Right lobe of liver (tissue), 6 donors: Measurements from ENCODE around the gene C9. TPM values are rescaled to one million over a fixed set of nuclear protein-coding genes. Genes with fewer than 3 reads are reported as not detected.
A peak's percentile ranks its signal among the peaks of the same experiment; 100 is the strongest.

Experiments used
- ATAC-seq, 4 donors: fragments of 200-7000 bp; cut with Tn5 transposase; one replicate each; pipeline ENCODE4 v1.9.1; 2020; ENCODE audit warnings: mild to moderate bottlenecking in 4 of 4, moderate library complexity in 4 of 4
- DNase-seq, 3 donors: peaks; one replicate each; pipeline ENCODE4 v3.0.0-alpha.2; 2020
- H3K27ac ChIP-seq, 3 donors: fragments of 200-600 bp; one replicate each; pipeline ENCODE4 v1.8.0; 2022
- H3K27me3 ChIP-seq, 2 donors: fragments of 200-600 bp; one replicate each; pipeline ENCODE4 v1.8.0; 2022
- H3K36me3 ChIP-seq, 4 donors: fragments of 200-600 bp; sonication (generic) in 1 of 4; one replicate each; pipeline versions ENCODE4 v1.5.1 to v1.8.0; 2017 to 2022; ENCODE audit warnings: control low read depth in 1 of 4
- H3K4me1 ChIP-seq, 4 donors: fragments of 200-600 bp; sonication (generic) in 1 of 4; one replicate each; pipeline versions ENCODE4 v1.5.1 to v1.8.0; 2017 to 2022; ENCODE audit warnings: control low read depth in 1 of 4
- H3K4me3 ChIP-seq, 3 donors: fragments of 200-600 bp; one replicate each; pipeline ENCODE4 v1.8.0; 2022
- H3K9me3 ChIP-seq, 4 donors: fragments of 200-600 bp; sonication (generic) in 1 of 4; one replicate each; pipeline versions ENCODE4 v1.5.1 to v1.8.0; 2017 to 2022; ENCODE audit warnings: control low read depth in 1 of 4
- POLR2A ChIP-seq: fragments of 450-650 bp; IDR thresholded peaks from one replicate; pipeline ENCODE4 v1.6.1; 2017; ENCODE audit warnings: antibody characterized with exemption, mild to moderate bottlenecking
- WGBS: methylation state at CpG from one replicate; pipeline ENCODE4 v1.1.6; 2018; ENCODE audit warnings: low coverage, low lambda C conversion rate; ENCODE audit not compliant: insufficient coverage; ENCODE audit errors: missing lambda C conversion rate; 5-methylcytosine and 5-hydroxymethylcytosine counted together
- intact Hi-C, 2 donors: fragments of 100-400 bp; cut with DNase I; formaldehyde crosslinking; loops; one replicate each; pipeline versions ENCODE4 v1.11.2 to v1.14.1; 2022
- total RNA-seq, 6 experiments: library from RNA; depleted of rRNA in 2 of 6; stranded (reverse); fragments of >200 nt in 2 of 6; fragmentation: NEBNext Ultra II Directional in 3 of 6; extraction: Animal tissue kit (Norgen Biotek cat#: 25700) in 3 of 6; gene quantifications; one replicate each; pipeline versions ENCODE4 v1.1.0 to v1.2.4, GENCODE V29; 2016 to 2023
- TF ChIP-seq, protein P1 (sequence below), 4 donors: fragments of 200-600 bp in 3 of 4; fragments of 450-650 bp in 1 of 4; IDR thresholded peaks; one replicate each; pipeline versions ENCODE4 v1.5.1 to v1.8.0; 2016 to 2022; ENCODE audit warnings: antibody characterized with exemption in 4 of 4, mild to moderate bottlenecking in 2 of 4
- donor health status: DM: no; HTN: yes; CAD: no.
- donor health status: DM: no; HTN: no; CAD: no.
- donor health status: DM: no; HTN: no; CAD: no.
- donor health status: DM: no; HTN: yes; CAD: no.
- donor health status: DM: no; HTN: yes; CAD: no.

C9 gene
- total RNA-seq, 6 experiments from 2014 or later: 926 to 1,698 (median 1,449) TPM

GRCh38 chr5:39394946-39395345, 30.7 kb upstream of the C9 start:
- H3K4me1 ChIP-seq: no peaks in the 10 kb centered on the region
- no peak for TF ChIP-seq POLR2A
- TF ChIP-seq, protein P1, sequence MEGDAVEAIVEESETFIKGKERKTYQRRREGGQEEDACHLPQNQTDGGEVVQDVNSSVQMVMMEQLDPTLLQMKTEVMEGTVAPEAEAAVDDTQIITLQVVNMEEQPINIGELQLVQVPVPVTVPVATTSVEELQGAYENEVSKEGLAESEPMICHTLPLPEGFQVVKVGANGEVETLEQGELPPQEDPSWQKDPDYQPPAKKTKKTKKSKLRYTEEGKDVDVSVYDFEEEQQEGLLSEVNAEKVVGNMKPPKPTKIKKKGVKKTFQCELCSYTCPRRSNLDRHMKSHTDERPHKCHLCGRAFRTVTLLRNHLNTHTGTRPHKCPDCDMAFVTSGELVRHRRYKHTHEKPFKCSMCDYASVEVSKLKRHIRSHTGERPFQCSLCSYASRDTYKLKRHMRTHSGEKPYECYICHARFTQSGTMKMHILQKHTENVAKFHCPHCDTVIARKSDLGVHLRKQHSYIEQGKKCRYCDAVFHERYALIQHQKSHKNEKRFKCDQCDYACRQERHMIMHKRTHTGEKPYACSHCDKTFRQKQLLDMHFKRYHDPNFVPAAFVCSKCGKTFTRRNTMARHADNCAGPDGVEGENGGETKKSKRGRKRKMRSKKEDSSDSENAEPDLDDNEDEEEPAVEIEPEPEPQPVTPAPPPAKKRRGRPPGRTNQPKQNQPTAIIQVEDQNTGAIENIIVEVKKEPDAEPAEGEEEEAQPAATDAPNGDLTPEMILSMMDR (IDR thresholded peaks at IDR 0.05): no peak
- H3K4me3 ChIP-seq: no peak overlapping the region
- no peak overlapping the region for H3K27ac ChIP-seq
- DNase-seq (no peak), ATAC-seq (peak in 2 of 4 donors; percentile 59 to 63)
- intact Hi-C loops: no loop called here
- no peaks in the 10 kb centered on the region for H3K9me3 ChIP-seq
- no peaks in the 10 kb centered on the region for H3K27me3 ChIP-seq
- WGBS: 22% methylated on average over 3 of the region's 3 CpGs
- peaks cover 0 to 10% (median 2%) of the 10 kb centered on the region in 4 donors for H3K36me3 ChIP-seq

GRCh38 chr5:39390945-39391344, 26.6 kb upstream of the C9 start:
- H3K4me3 ChIP-seq: no peak overlapping the region
- H3K27me3 ChIP-seq: no peaks in the 10 kb centered on the region
- H3K4me1 ChIP-seq: no peaks in the 10 kb centered on the region
- H3K9me3 ChIP-seq: no peaks in the 10 kb centered on the region
- intact Hi-C loops: no loop called here
- ATAC-seq (no peak), DNase-seq (no peak)
- TF ChIP-seq POLR2A: no peak
- TF ChIP-seq, protein P1 (IDR thresholded peaks at IDR 0.05): no peak
- 85% methylated on average over 3 of the region's 3 CpGs for WGBS
- H3K27ac ChIP-seq: no peak overlapping the region
- H3K36me3 ChIP-seq: peaks cover 0 to 10% (median 2%) of the 10 kb centered on the region in 4 donors

GRCh38 chr5:39387293-39387692, 23.0 kb upstream of the C9 start:
- no peak overlapping the region for H3K27ac ChIP-seq
- H3K27me3 ChIP-seq: no peaks in the 10 kb centered on the region
- intact Hi-C loops: no loop called here
- H3K4me3 ChIP-seq: no peak overlapping the region
- H3K36me3 ChIP-seq: peaks cover 0 to 10% (median 2%) of the 10 kb centered on the region in 4 donors
- DNase-seq (no peak), ATAC-seq (no peak)
- TF ChIP-seq POLR2A: no peak
- TF ChIP-seq, protein P1 (IDR thresholded peaks at IDR 0.05): no peak
- no peaks in the 10 kb centered on the region for H3K9me3 ChIP-seq
- WGBS: 84% methylated on average over 2 of the region's 2 CpGs
- H3K4me1 ChIP-seq: no peaks in the 10 kb centered on the region

DNA sequence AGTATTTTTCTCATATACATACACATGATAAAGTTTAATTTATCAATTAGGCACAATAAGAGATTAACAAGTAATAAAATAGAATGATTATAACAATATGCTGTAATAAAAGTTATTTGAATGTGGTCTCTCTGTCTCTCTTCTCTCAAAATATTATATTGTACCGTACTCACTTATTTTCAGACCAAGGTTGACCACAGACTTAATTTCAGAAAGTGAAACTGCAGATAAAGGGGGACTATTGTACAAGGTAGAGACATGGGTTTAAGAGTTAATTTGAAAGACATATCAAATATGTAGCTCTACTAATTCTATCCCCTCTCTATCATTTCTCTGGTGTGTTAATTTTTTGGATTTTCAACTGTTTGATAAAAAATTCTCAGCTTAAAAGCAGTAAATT, 20.0 kb upstream of the C9 start:
- DNase-seq (no peak), ATAC-seq (no peak)
- TF ChIP-seq, protein P1 (IDR thresholded peaks at IDR 0.05): no peak
- TF ChIP-seq POLR2A: no peak
- Histone ChIP-seq H3K27ac (no peak overlapping the region), H3K36me3 (no peaks in the 10 kb centered on the region), H3K9me3 (no peaks in the 10 kb centered on the region), H3K4me1 (no peaks in the 10 kb centered on the region), H3K27me3 (no peaks in the 10 kb centered on the region), H3K4me3 (no peak overlapping the region)
- whole genome bisulfite sequencing: 83% methylated on average over 1 of the region's 1 CpG
- intact Hi-C loops: no loop called here

DNA sequence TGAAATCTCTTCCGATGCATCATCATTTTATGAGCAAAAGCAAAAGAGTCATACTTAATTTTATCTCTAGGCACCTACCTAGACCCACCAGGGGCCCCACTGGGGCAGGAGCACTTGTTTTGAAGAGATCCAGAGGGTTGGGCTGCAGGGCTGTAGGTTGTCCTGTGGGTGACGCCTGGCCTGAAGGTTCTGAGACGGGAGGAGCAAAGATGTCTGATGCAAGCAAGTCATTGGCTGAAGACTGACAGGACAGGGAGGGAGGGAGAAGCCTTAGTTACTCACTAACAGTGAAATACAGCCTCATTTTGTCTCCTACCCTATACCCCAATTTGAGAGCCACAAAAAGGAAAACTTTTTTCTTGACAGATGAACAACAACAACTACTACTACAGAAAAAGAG, 17.1 kb upstream of the C9 start:
- Histone ChIP-seq H3K4me3 (no peak overlapping the region), H3K9me3 (no peaks in the 10 kb centered on the region), H3K27ac (no peak overlapping the region), H3K27me3 (no peaks in the 10 kb centered on the region), H3K4me1 (no peaks in the 10 kb centered on the region), H3K36me3 (peaks cover 0 to 4% (median 0%) of the 10 kb centered on the region in 4 donors)
- DNase-seq (no peak), ATAC-seq (no peak)
- 80% methylated on average over 1 of the region's 3 CpGs for WGBS
- TF ChIP-seq, protein P1 (IDR thresholded peaks at IDR 0.05): no peak
- TF ChIP-seq POLR2A: no peak
- intact Hi-C loops: no loop called here
